CD4-positive, alpha-beta T cell treated with Interleukin-15 for 1 hour (primary cell): ENCODE results near the gene DOCK2.
"Not testable (repeated sequence)": the region's sequence is repeated elsewhere in the genome, so short reads cannot be mapped to it uniquely, and the experiment has no call there.

Experiments
- DNase-seq: peaks from one replicate; pipeline ENCODE4 v3.0.0-alpha.2; 2020

The DOCK2 gene

DNA sequence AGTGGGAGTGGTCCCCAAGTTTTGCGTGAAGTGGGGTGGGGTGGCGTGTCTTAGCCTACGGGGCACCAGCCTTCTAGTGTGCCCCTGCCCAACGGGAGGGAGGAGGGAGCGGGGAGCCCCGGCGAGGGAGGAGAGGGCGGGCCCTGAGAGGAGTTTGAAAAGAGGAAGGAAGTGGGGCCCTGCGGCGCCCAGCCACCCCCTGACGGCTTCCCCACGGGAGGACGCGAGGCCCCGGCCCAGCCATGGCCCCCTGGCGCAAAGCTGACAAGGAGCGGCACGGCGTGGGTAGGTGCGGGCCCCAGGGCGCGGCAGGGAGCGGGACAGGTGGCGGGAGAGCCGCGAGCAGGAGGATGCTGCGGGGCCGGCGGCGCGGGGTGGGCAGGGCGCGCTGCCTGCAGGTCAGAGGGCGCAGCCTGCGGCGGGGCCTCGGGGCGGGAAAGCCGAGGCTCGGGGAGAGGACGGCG lies at the start of gene DOCK2:
Gene DOCK2, plus strand, starts transcription at position 191 of the 464 bp plus-strand sequence. Its CDS starts 52 bp downstream, at position 243.
- peak; percentile 74 for DNase-seq

DNA sequence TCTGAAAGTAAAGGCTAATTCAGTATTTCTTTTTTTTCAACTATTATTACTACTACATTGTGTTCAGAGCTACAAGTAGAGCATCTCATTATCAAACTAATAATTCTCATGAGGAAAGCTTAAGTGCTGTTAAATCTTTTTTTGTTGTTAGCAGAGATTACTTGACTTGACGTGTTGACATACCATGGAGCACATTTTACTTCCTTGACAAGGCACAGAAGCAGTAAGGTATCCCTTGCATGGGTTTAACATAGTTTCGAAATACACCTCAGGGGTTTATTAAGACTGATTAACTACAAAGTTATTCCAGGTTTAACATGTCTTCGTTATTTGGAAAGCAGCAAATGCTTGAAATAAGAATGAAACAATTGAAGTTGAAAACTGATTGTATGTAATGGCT lies 46.5 kb upstream of the DOCK2 start:
- DNase-seq = no peak

- DNase-seq = no peak
These were observed 45.4 kb upstream of the DOCK2 start for GRCh38 chr5:169591636-169592035.

DNA sequence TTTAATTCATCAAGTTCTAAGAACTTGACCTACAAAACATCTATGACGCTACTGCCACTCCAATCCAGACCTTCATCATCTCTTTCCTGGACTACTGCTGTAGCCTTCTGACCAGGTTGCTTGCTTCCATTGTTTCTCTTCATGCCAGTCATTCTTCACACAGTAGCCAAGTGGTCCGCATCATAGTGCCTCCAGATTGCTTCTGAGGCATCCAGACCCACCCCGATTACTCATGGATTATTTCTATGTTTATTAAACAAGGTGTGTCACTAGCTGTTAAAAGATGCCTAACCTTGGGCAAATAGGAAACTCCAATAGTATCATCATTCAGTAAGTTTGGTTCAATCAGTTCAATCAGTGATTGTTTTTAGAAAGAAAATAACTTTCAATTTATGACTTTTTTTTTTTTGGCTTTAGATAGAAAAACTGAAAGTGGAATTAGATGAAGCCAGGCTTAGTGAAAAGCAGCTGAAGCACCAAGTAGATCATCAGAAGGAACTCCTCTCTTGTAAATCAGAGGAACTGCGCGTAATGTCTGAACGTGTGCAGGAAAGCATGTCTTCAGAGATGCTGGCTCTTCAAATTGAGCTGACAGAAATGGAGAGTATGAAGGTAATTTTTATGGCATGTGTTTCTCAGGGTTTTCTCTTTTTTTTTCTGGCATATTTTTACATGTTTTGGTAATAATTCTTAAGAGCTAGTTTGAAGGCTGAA lies 44.0 kb upstream of the DOCK2 start:
- DNase-seq = no peak

DNA sequence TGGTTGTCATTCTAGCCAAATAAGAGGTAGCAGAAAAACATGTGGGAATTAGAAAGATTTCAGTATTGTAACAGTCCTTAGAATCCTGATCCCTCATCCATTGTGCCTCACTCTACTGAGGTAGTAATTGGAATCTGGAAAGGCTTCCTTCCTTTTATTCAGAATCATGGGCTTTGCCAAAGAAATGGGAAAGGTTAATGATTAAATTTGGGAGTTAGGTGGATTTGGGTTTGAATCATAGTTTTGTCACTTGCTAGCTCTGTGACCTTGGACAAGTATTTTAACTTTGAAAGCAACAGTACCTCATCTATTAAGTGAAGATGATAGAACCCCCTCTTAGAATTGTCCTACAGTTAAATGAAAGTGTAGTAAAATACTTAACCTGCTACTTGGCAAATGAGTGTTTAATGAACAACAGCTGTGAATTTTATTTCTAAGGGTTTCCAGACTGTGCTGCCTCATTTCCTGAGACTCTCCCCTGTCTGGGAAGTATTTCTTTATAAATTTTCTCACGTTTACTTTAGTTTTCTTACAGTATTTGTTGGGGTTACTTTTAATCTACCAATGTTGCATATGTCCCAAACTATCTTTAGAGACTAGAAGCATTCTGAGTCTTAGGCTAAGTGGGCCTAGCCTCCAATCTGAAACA lies 41.8 kb upstream of the DOCK2 start:
- no peak for DNase-seq

DNA sequence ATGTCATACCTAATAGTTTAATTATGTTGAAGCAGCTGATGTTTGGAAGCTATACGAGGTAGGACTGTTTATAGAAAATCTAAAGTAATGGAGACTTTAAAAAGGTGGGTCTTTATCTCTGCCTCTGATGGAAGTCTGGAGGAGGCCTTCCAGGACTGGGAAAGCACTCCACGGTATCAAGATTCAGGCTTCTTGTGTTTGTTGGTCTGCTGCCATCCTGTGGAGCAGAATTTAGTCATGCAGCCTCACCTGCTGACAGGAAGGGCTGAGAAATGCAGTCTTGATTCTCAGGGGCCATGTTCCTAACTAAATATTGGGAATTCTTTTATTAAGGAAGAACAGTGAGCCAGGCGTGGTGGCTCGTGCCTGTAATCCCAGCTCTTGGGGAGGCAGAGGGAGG lies 37.6 kb upstream of the DOCK2 start:
- DNase-seq = no peak

- DNase-seq = no peak
These were observed 34.5 kb upstream of the DOCK2 start for GRCh38 chr5:169602535-169602934.

DNA sequence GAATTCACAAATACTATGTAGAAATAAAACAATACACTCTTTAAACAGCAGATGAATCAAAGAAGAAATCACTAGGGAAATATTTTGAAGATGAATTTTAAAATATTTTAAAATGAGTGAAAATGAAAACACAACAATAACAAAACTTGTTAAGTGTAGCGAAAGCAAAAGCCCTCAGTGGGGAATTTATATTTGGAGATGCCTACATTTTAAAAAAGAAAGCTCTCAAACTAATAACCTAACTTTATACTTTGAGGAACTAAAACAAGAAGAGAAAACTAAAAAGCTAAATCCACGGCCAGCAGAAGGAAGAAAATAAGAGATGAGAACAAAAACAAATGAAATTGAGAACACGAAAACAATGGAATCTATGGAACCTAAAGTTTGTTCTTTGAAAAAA lies 30.8 kb upstream of the DOCK2 start:
- no peak for DNase-seq

DNA sequence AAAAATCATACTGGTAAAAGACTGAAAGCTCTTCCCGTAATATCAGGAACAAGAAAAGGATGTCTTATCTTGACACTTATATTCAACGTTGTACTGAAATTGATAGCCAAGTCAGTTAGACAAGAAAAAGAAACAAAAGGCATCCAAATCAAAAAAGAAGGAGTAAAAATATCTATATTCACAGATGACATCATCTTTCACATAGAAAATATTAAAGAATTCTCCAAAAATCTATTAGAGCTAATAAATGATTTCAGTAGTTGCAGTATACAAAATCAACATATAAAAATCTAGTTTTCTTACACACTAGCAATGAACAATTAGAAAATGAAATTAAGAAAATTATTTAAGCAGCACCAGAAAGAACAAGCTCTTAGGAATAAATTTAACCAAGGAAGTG lies 29.2 kb upstream of the DOCK2 start:
- DNase-seq = no peak

DNA sequence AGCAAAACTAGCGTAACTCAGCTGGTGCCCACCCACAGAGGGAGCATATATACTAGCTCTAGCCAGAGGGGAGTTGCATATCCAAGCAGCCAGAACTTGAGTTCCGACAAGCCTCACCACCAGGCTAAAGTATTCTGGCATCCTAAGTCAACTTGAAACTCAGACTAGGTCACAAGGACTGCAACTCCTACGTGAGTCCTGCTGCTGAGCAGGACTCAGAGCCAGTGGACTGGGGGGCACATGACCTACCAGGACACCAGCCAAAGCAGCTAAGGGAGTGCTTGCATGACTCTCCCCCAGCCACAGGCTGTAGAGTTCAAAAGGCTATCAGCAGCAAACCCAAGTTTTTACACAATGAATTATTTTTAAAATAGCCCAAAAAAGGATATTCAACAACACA lies 27.4 kb upstream of the DOCK2 start:
- DNase-seq = no peak

GRCh38 chr5:169610606-169611005 lies 26.5 kb upstream of the DOCK2 start:
- no peak for DNase-seq

DNA sequence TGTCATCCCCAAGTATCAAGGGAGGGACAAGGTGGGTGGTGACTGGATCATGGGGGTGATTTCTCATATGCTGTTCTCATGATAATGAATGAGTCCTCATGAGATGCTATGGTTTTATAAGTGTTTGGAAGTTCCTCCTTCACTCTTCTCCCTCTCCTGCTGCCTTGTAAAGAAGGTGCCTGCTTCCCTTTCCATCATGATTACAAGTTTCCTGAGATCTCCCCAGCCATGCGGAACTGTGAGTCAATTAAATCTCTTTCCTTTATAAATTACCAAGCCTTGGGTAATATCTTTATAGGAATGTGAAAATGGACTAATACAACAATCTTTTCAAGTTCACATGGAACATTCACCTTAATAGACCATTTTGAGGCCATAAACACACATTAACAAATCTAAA lies 21.5 kb upstream of the DOCK2 start:
- no peak for DNase-seq

GRCh38 chr5:169624307-169624706 lies 12.8 kb upstream of the DOCK2 start:
- DNase-seq = not testable (repeated sequence)

- no peak for DNase-seq
These were observed 10.3 kb upstream of the DOCK2 start for GRCh38 chr5:169626779-169627178.

DNA sequence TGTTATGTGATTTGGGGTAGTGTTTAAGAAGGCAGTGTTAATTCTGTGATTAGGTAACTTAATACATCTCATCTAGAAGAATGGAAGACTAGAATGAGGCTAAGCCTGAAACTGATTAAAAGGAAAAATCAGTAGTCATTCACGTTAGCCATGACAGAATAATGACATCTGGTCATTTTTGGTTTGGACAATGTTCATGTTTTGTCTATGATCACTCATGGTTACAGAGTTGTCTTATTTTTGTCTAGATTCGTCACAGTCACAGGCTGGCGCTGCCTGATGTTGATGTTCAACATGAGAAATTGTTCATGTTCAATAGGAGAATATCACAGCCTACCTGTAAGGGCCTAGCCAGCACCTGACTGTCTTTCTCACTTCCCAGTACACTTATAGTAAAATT lies 9.5 kb upstream of the DOCK2 start:
- no peak for DNase-seq

DNA sequence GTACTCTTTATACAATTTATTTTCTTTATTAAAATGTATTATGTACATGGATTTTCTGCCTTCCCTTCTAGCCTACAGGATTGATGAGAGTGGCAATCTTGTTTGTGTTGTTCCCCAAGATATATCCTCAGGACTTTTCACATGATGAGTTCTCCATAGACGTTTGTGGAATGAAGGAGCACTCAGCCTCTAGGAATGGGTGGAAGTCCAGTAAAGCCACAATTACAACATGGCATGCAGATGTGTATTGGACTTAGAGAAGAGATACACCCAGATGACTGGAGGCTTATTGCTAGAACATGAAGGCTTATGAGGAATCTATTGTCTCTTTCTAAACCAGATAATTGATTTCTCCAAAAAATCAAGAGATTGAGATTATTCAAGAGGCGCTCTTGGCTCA lies 8.2 kb upstream of the DOCK2 start:
- no peak for DNase-seq

DNA sequence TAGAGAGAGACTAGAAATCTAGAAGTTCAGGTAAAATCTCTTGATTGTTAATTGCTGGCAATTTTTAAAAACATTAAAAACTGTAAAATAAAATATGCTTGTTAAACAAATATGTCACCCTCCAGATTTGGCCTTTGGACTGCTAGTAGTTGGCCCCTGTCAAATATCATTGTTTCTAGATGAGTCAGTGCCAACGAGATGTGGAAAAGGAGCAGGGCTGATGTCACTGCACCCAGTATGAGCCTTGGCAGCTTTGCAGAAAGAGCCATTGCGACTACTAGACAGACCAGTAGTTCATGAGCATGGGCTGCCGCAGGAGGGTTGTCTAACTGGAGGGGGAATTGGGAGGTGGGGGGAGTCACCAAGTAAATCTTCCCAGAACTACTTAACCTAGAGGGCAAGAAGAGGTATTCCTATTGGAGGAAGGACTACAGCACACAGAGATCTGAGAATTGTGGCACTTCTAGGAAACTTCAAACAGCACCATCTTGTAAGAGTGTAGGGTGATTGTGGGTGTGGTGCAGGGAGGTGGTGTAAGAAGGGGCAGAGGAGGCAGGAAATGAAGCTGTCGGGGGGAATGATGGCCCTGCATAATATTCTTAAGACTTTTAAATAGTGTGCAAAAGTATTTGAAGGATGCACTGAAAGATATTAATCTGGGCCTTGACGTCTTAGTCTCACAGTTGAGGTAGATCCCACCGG lies 7.1 kb upstream of the DOCK2 start:
- DNase-seq = no peak

GRCh38 chr5:169631360-169631759 lies 5.7 kb upstream of the DOCK2 start:
- DNase-seq = no peak

GRCh38 chr5:169632946-169633345 lies 4.1 kb upstream of the DOCK2 start:
- DNase-seq = no peak

GRCh38 chr5:169634606-169635005 lies 2.5 kb upstream of the DOCK2 start:
- DNase-seq = no peak

DNA sequence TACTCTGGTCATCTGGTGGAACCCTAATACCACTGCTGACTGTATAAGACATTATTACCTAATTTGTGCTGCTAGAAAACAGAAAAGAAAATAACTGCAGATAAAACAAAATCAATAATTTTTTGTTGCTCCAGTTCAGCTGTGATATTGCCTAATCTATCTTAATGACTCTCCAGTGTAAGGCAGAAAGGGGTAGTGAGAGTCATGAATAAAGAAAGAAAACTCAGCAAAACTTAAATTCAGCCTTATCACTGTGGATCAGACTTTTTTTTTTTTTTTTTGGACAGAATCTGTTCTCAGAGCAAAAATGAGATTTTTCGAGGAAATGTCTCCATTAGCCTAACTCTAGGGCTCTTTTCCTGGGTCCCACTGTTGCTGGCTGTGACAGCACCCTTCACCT lies 1.1 kb upstream of the DOCK2 start:
- DNase-seq = no peak

- no peak for DNase-seq
These were observed 494 bp upstream of the DOCK2 start for GRCh38 chr5:169636477-169637084.

GRCh38 chr5:169637549-169638121 lies 560 bp downstream of the DOCK2 start:
- DNase-seq = peak; percentile 72
